ENCODE measurements around the gene MAJIN.
"Not testable (repeated sequence)": the region's sequence is repeated elsewhere in the genome, so short reads cannot be mapped to it uniquely, and the experiment has no call there.

Gene MAJIN, protein sequence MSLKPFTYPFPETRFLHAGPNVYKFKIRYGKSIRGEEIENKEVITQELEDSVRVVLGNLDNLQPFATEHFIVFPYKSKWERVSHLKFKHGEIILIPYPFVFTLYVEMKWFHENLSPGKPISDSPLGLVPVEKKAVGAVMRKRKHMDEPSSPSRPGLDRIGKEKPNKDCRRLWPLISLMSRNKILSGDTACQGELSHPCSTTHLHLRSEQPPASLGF

GRCh38 chr11:64971421-64972233 is at the start of gene MAJIN:
Gene MAJIN, minus strand, starts transcription at chr11:64972108. Its CDS starts 12,703 bp downstream, at chr11:64959405.
- DNase-seq = no peak

DNA sequence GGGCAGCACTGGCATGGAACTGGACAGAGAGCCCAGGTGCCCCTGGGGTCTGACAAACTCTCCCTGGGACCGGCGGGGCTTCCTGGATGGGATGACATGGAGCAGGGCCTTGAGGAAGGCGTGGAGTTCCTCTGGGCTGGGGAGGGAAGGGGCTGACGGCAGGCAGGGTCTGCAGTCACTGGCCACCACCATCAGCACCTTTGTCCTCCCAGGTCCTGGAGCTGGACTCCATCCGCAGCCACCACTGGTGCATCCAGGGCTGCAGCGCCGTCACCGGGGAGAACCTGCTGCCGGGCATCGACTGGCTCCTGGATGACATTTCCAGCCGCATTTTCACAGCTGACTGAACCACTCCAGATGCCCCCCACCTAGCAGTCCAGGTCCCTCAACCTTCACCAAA is 49.6 kb upstream of the MAJIN start:
- DNase-seq = no peak

DNA sequence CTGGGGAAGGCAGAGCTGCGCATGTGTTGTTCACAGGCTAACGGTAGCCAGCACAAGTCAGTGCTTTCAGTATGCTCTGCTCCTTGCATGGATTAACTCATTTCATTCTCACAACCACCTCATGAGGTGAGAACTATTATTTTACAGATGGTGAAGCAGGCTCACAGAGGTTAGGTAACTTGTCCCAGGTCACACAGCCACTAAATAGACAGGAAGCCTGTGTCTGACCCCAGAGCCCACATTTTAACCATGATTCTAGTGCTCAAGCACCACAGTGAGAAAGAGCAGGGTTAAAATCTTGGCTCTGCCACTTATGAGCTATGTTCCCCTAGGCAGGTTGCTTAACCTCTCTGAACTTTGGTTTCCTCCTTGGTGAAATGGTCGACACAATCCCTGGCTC is 49.1 kb upstream of the MAJIN start:
- DNase-seq = no peak

GRCh38 chr11:65019824-65020223 is 47.9 kb upstream of the MAJIN start:
- no peak for DNase-seq

DNA sequence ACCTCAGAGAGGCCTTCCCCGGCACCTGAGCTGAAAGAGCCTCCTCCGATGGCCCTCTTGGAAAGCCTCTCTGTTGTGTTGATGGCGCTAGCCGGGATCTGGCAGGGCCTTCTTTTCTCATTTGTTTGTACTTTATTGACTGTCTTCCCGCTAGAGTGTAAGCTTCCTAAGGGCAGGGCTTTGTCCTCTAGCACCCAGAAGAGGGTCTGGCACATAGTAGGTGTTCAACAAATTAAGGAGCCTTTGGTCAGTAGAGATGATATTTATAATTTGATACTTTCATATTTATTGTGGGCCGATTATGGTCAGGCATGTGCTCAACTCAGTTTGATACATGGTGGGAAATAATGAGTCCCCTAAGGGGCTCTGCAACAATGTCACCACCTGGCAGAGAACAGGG is 46.0 kb upstream of the MAJIN start:
- DNase-seq = no peak

GRCh38 chr11:65016705-65017104 is 44.8 kb upstream of the MAJIN start:
- no peak for DNase-seq

DNA sequence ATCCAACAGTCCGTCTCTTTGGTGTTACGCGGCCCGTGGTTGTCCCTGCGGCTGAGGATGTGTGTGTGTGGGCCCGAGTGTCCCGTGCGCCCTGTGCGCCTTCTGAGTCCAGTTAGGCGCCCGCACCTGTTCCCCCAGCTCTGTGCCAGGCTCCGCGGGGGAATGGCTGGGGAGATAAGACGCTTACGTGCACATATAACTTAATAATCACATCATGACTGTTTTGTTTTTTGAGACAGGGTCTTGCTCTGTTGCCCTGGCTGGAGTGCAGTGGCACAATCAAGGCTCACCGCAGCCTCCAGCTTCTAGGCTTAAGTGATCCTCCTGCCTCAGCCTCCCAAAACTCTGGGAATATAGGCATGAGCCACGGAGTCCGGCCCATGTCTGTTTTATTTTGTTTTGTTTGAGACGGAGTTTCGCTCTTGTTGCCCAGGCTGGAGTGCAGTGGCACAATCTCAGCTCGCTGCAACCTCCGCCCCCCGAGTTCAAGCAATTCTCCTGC is 42.9 kb upstream of the MAJIN start:
- DNase-seq = no peak

DNA sequence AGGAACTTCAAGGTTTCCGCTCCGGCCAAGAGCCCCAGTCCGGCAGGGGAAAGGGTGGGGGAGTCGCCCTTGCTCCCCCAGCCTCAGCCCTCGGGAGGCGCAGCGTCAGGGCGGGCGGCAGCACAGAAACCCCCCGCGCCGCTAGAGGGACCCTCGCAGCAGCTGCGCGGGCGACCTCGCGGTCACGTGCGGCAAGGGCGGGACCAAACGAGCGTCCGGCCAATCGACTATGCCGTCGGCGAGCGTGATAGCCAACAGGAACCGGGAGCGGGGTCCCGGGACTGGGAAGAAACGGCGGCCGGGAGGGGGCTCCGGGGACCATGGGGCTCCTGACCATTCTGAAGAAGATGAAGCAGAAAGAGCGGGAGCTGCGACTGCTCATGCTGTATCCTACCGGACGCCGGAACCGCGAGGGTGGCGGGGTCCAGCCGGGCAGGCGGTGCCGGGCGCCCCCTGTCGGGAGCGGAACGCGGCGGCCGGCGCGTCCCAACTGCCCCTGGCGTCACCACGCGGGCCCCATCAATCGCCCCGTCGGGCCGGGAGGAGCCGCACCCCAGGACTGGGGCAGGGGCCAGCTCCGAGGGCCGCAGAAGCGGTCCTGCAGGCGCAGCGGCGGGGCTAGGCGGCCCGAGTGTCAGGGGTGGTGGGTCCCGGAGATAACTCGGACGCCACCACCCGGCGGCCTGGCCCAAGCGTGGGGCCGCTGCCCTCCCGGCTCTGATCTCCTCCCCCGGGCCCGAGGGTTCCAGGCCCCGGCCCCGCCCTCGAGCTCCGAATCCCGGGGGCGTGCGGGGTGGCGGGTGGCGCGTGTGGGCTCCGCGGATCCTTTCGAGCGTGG is 42.2 kb upstream of the MAJIN start, which contains the start of gene ARL2:
Gene ARL2, plus strand, starts transcription at position 273 of the 838 bp plus-strand sequence. Its CDS starts 48 bp downstream, at position 321.
- DNase-seq = peak; percentile 90

- peak; percentile 78 for DNase-seq
Measured at GRCh38 chr11:65013130-65013887, 41.4 kb upstream of the MAJIN start.

GRCh38 chr11:65008873-65009272 is 37.0 kb upstream of the MAJIN start:
- no peak for DNase-seq

- DNase-seq = no peak
Measured at GRCh38 chr11:65008016-65008415, 36.1 kb upstream of the MAJIN start.

- not testable (repeated sequence) for DNase-seq
Measured at GRCh38 chr11:65003968-65004367, 32.1 kb upstream of the MAJIN start.

- no peak for DNase-seq
Measured at GRCh38 chr11:65003282-65003681, 31.4 kb upstream of the MAJIN start.

GRCh38 chr11:65002706-65003105 is 30.8 kb upstream of the MAJIN start:
- DNase-seq = no peak

DNA sequence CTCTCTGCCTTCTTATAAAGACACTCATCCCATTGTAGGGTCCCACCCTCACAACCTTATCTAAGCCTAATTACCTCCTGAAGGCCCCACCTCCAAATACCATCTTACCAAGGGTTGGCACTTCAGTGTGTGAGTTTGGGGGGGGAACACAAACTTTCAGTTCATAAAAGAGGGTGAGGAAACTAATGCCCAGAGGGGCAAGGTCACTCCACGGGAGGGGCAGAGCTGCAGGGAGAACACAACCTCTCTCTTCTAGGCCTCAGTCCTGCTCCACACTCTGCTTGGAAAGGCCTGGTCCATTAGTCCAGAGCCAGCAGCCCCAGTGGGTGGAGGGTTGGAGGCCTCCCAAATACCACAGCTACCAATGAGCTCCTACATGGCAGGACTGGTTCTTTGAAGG is 27.6 kb upstream of the MAJIN start:
- no peak for DNase-seq

- no peak for DNase-seq
Measured at GRCh38 chr11:64998690-64999431, 27.0 kb upstream of the MAJIN start.

DNA sequence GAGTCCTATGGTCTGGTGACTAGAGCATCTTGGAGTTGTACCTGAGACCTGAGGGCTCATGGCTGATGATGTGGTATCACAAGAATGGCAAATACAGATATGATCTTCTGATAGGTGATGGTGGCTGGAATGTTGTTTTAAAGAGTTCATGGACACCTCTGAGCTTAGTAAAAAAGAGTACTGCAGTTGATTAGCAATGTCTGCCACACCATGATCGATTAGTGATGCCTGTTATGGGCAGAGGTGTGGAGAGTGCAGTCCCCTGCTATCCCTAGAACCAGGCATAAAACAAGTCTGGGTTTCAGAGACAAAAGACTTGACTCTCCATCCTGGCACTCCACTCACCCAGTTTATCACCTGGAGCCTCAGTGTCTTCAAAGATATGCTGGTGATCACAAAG is 26.2 kb upstream of the MAJIN start:
- DNase-seq = no peak

DNA sequence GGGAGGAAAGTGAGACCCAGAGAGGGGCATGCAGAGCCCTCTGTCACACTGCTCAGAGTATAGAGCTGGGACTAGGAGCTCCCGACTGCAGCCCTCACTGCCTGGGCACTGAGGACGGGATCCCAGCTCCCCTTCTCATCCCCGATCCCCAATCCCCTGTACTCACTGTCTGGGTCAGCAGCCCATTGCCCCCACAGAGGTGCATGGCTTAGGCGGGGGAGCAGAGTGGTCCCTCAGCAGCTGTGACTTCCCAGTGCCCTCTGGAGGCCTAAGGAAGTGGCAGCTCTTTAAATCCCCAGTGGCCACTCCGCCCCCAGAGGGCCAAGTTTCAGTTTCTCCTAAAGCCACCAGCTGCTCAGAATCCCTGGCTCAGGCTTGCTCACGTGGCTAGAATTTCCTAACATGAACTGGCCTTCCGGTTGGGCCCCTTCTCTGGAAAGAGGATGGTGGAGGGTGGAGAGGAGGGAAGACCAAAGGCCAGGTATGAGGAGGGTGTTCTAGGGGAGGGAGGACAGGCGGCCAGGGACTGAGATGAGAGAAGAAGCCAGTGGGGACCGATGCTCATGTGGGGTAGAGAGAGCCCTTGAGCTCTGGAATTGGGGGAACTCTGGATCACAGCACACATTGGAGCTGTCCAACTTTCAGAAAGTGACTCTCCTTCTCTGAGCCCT is 24.9 kb upstream of the MAJIN start, which contains the start of gene BATF2:
Gene BATF2, minus strand, starts transcription at position 262 of the 671 bp plus-strand sequence. Its CDS starts 57 bp downstream, at position 205.
- peak; percentile 58 for DNase-seq

GRCh38 chr11:64996327-64996709 is 24.4 kb upstream of the MAJIN start:
- DNase-seq = no peak

- no peak for DNase-seq
Measured at GRCh38 chr11:64994318-64994717, 22.4 kb upstream of the MAJIN start.
